Measurements from ENCODE around the gene SPRR1B. TPM values are rescaled to one million over a fixed set of nuclear protein-coding genes. Genes with fewer than 3 reads are reported as not detected.

The SPRR1B gene
- total RNA-seq, 1 experiment from 2014 or later = not detected

- no peaks in the 10 kb centered on the region for H3K4me1 ChIP-seq
- ChIA-PET POLR2A (no interaction called here), CTCF (no interaction called here)
- Mint-ChIP-seq H3K4me3 (ENCODE audit: unreplicated experiment) (no peak overlapping the region), H3K27me3 (ENCODE audit: insufficient read depth, unreplicated experiment) (peaks cover 13% of the 10 kb centered on the region), H3K36me3 (ENCODE audit: insufficient read depth, unreplicated experiment) (no peaks in the 10 kb centered on the region), H3K4me1 (ENCODE audit: low read depth, unreplicated experiment) (no peaks in the 10 kb centered on the region), H3K27ac (ENCODE audit: unreplicated experiment) (no peak overlapping the region), H3K9me3 (ENCODE audit: unreplicated experiment) (no peaks in the 10 kb centered on the region)
- no peak overlapping the region for H3K4me3 ChIP-seq (ENCODE audit: low read depth, low read length)
- BruUV-seq (replicated peaks) = no TSS peak
- H3K27me3 ChIP-seq (replicated peaks; ENCODE audit: control insufficient read depth, insufficient read depth, low read length) = peaks cover 3% of the 10 kb centered on the region; the same call in 1 of the 2 replicates
- TF ChIP-seq, protein P1, sequence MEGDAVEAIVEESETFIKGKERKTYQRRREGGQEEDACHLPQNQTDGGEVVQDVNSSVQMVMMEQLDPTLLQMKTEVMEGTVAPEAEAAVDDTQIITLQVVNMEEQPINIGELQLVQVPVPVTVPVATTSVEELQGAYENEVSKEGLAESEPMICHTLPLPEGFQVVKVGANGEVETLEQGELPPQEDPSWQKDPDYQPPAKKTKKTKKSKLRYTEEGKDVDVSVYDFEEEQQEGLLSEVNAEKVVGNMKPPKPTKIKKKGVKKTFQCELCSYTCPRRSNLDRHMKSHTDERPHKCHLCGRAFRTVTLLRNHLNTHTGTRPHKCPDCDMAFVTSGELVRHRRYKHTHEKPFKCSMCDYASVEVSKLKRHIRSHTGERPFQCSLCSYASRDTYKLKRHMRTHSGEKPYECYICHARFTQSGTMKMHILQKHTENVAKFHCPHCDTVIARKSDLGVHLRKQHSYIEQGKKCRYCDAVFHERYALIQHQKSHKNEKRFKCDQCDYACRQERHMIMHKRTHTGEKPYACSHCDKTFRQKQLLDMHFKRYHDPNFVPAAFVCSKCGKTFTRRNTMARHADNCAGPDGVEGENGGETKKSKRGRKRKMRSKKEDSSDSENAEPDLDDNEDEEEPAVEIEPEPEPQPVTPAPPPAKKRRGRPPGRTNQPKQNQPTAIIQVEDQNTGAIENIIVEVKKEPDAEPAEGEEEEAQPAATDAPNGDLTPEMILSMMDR (IDR thresholded peaks at IDR 0.05; ENCODE audit: insufficient read depth in 1 of 2, low read depth in 1 of 2, low read length in 1 of 2, severe bottlenecking in 1 of 2, unreplicated experiment in 1 of 2) = no peak
- no peaks in the 10 kb centered on the region for H3K36me3 ChIP-seq (ENCODE audit: control insufficient read depth, insufficient read depth, low read length)
- no peak for DNase-seq
- H3K9me3 ChIP-seq = no peaks in the 10 kb centered on the region
- intact Hi-C loops (cut with micrococcal nuclease; ENCODE audit: unreplicated experiment) = no loop called here
Measured at GRCh38 chr1:153081736-153082135, 50.7 kb downstream of the SPRR1B start.

Other genes starting within 250 kb of the SPRR1B start
- not detected in 2 replicates for gene LCE1E, start 244.9 kb upstream of the SPRR1B start, total RNA-seq (2022)
- gene LCE1D, start 234.5 kb upstream of the SPRR1B start, total RNA-seq (2022) = not detected in 2 replicates
- not detected in 2 replicates for gene LCE1C, start 224.6 kb upstream of the SPRR1B start, total RNA-seq (2022)
- not detected in 2 replicates for gene LCE1B, start 219.2 kb upstream of the SPRR1B start, total RNA-seq (2022)
- not detected in 2 replicates for gene LCE1A, start 203.7 kb upstream of the SPRR1B start, total RNA-seq (2022)
- not detected in 2 replicates for gene LCE6A, start 188.3 kb upstream of the SPRR1B start, total RNA-seq (2022)
- gene LCE7A, start 171.2 kb upstream of the SPRR1B start, total RNA-seq (2022) = not detected in 2 replicates
- not detected in 2 replicates for gene SMCP, start 152.9 kb upstream of the SPRR1B start, total RNA-seq (2022)
- gene IVL, start 122.7 kb upstream of the SPRR1B start, total RNA-seq (2022) = not detected in 2 replicates
- not detected in 2 replicates for gene SPRR5, start 84.0 kb upstream of the SPRR1B start, total RNA-seq (2022)
- not detected in 2 replicates for gene SPRR4, start 60.6 kb upstream of the SPRR1B start, total RNA-seq (2022)
- gene SPRR1A, start 47.1 kb upstream of the SPRR1B start, total RNA-seq (2022) = not detected in 2 replicates
- 0.70 and 1.0 TPM in 2 replicates for gene SPRR3, start 29.5 kb upstream of the SPRR1B start, total RNA-seq (2022)
- not detected in 2 replicates for gene SPRR2D, start 9.9 kb downstream of the SPRR1B start, total RNA-seq (2022)
- gene SPRR2A, start 26.3 kb downstream of the SPRR1B start, total RNA-seq (2022) = not detected in 2 replicates
- not detected in 2 replicates for gene SPRR2B, start 40.4 kb downstream of the SPRR1B start, total RNA-seq (2022)
- not detected in 2 replicates for gene SPRR2E, start 63.3 kb downstream of the SPRR1B start, total RNA-seq (2022)
- gene SPRR2F, start 82.3 kb downstream of the SPRR1B start, total RNA-seq (2022) = not detected in 2 replicates
- gene SPRR2G, start 119.7 kb downstream of the SPRR1B start, total RNA-seq (2022) = not detected in 2 replicates
- not detected in 2 replicates for gene LELP1, start 172.2 kb downstream of the SPRR1B start, total RNA-seq (2022)
- 0.88 TPM in 1 of 2 replicates, not detected in the other for gene PRR9, start 186.4 kb downstream of the SPRR1B start, total RNA-seq (2022)
- not detected in 2 replicates for gene LORICRIN, start 228.5 kb downstream of the SPRR1B start, total RNA-seq (2022)

All from Caco-2 (cell line).